Measurements from ENCODE around the gene MXRA8. TPM values are rescaled to one million over a fixed set of nuclear protein-coding genes. Genes with fewer than 3 reads are reported as not detected.

The MXRA8 gene
- total and polyA plus RNA-seq, 3 experiments from 2014 or later: 0.26 to 0.61 (median 0.29) TPM

- no peaks in the 10 kb centered on the region for H3K27me3 ChIP-seq (ENCODE audit: insufficient read depth, low read length, poor library complexity, severe bottlenecking)
- peaks cover 15 to 38% (median 17%) of the 10 kb centered on the region in 3 donors for H3K4me1 Mint-ChIP-seq
- POLR2A ChIA-PET: interaction anchor here (0.9 to 1.0 kb wide), 2 partner anchors 14 to 32 kb away, joined by 3 read pairs; partner anchors contain the start of gene UBE2J2
- no peaks in the 10 kb centered on the region for H3K27me3 Mint-ChIP-seq
- peak overlapping the region in 7 of 8 donors; percentile 73 to 94 (median 85) for H3K27ac Mint-ChIP-seq
- H3K9me3 ChIP-seq (ENCODE audit: low read length): no peaks in the 10 kb centered on the region
- peaks cover 0 to 5% (median 0%) of the 10 kb centered on the region in 3 donors for H3K36me3 Mint-ChIP-seq
- H3K4me3 Mint-ChIP-seq: peak overlapping the region; percentile 84 to 93 (median 87)
- CTCF ChIA-PET: interaction anchor here (1.0 to 1.9 kb wide), 7 partner anchors 9 to 200 kb away, joined by 3 to 12 read pairs (median 6); partner anchors contain the start of gene AURKAIP1
- peak overlapping the region; percentile 72 for H3K27ac ChIP-seq (ENCODE audit: low read depth, low read length)
- H3K9me3 Mint-ChIP-seq: no peaks in the 10 kb centered on the region
- H3K4me3 ChIP-seq (ENCODE audit: low read length): peak overlapping the region; percentile 62
- peak; percentile 63 to 87 (median 66) for DNase-seq
- peaks cover 39% of the 10 kb centered on the region for H3K4me1 ChIP-seq (ENCODE audit: insufficient read depth, low read length)
- no peaks in the 10 kb centered on the region for H3K36me3 ChIP-seq (ENCODE audit: insufficient read depth, low read length)
These were observed 52.9 kb downstream of the MXRA8 start for GRCh38 chr1:1305300-1306069.

GRCh38 chr1:1304331-1305299, 53.7 kb downstream of the MXRA8 start:
- ChIA-PET CTCF (interaction anchor here (1.0 to 1.9 kb wide), 7 partner anchors 10 to 201 kb away, joined by 3 to 12 read pairs (median 6); partner anchors contain the start of gene AURKAIP1), POLR2A (interaction anchor here (0.9 to 1.0 kb wide), 2 partner anchors 13 to 31 kb away, joined by 3 read pairs; partner anchors contain the start of gene UBE2J2)
- Histone ChIP-seq H3K4me3 (ENCODE audit: low read length) (peak overlapping the region; percentile 56), H3K4me1 (ENCODE audit: insufficient read depth, low read length) (peaks cover 37% of the 10 kb centered on the region), H3K9me3 (ENCODE audit: low read length) (no peaks in the 10 kb centered on the region), H3K36me3 (ENCODE audit: insufficient read depth, low read length) (no peaks in the 10 kb centered on the region), H3K27ac (ENCODE audit: low read depth, low read length) (peak overlapping the region; percentile 72), H3K27me3 (ENCODE audit: insufficient read depth, low read length, poor library complexity, severe bottlenecking) (no peaks in the 10 kb centered on the region)
- peaks cover 15 to 31% (median 22%) of the 10 kb centered on the region in 3 donors for H3K4me1 Mint-ChIP-seq
- H3K4me3 Mint-ChIP-seq: peak overlapping the region in 6 of 7 donors; percentile 47 to 93 (median 86)
- H3K9me3 Mint-ChIP-seq: no peaks in the 10 kb centered on the region
- H3K36me3 Mint-ChIP-seq: peaks cover 0 to 4% (median 0%) of the 10 kb centered on the region in 3 donors
- DNase-seq: no peak
- H3K27ac Mint-ChIP-seq: peak overlapping the region in 3 of 8 donors; percentile 80 to 94 (median 85)
- H3K27me3 Mint-ChIP-seq: no peaks in the 10 kb centered on the region

- CTCF ChIA-PET: no interaction called here
- Histone ChIP-seq H3K4me3 (ENCODE audit: low read length) (no peak overlapping the region), H3K9me3 (ENCODE audit: low read length) (no peaks in the 10 kb centered on the region), H3K4me1 (ENCODE audit: insufficient read depth, low read length) (peaks cover 31% of the 10 kb centered on the region), H3K27ac (ENCODE audit: low read depth, low read length) (no peak overlapping the region), H3K36me3 (ENCODE audit: insufficient read depth, low read length) (no peaks in the 10 kb centered on the region), H3K27me3 (ENCODE audit: insufficient read depth, low read length, poor library complexity, severe bottlenecking) (no peaks in the 10 kb centered on the region)
- H3K36me3 Mint-ChIP-seq: peaks cover 0 to 4% (median 0%) of the 10 kb centered on the region in 3 donors
- peaks cover 15 to 26% (median 22%) of the 10 kb centered on the region in 3 donors for H3K4me1 Mint-ChIP-seq
- POLR2A ChIA-PET: no interaction called here
- H3K4me3 Mint-ChIP-seq: no peak overlapping the region
- no peak for DNase-seq
- H3K27ac Mint-ChIP-seq: peak overlapping the region in 1 of 8 donors; percentile 32
- H3K9me3 Mint-ChIP-seq: no peaks in the 10 kb centered on the region
- no peaks in the 10 kb centered on the region for H3K27me3 Mint-ChIP-seq
These were observed 54.6 kb downstream of the MXRA8 start for GRCh38 chr1:1303736-1304135.

- Mint-ChIP-seq H3K27me3 (no peaks in the 10 kb centered on the region), H3K9me3 (no peaks in the 10 kb centered on the region), H3K27ac (no peak overlapping the region), H3K36me3 (no peaks in the 10 kb centered on the region), H3K4me3 (peak overlapping the region in 1 of 7 donors; percentile 40), H3K4me1 (peaks cover 15 to 26% (median 22%) of the 10 kb centered on the region in 3 donors)
- H3K27ac ChIP-seq (ENCODE audit: low read depth, low read length): no peak overlapping the region
- no peak overlapping the region for H3K4me3 ChIP-seq (ENCODE audit: low read length)
- H3K27me3 ChIP-seq (ENCODE audit: insufficient read depth, low read length, poor library complexity, severe bottlenecking): no peaks in the 10 kb centered on the region
- no peaks in the 10 kb centered on the region for H3K36me3 ChIP-seq (ENCODE audit: insufficient read depth, low read length)
- ChIA-PET POLR2A (no interaction called here), CTCF (interaction anchor here (0.8 kb wide), 1 partner anchor 16 kb away, joined by 3 read pairs; no protein-coding TSS in a partner anchor)
- no peak for DNase-seq
- no peaks in the 10 kb centered on the region for H3K9me3 ChIP-seq (ENCODE audit: low read length)
- H3K4me1 ChIP-seq (ENCODE audit: insufficient read depth, low read length): peaks cover 31% of the 10 kb centered on the region
These were observed 55.3 kb downstream of the MXRA8 start for GRCh38 chr1:1302951-1303509.

Other genes with a start within 250 kb of the MXRA8 start
- gene C1orf159, start 242.5 kb downstream of the MXRA8 start, total RNA-seq: 10 to 100 TPM; 18.7 to 20.8 TPM
- gene C1orf159, start 242.5 kb downstream of the MXRA8 start, polyA plus RNA-seq: 7.9 TPM
- not detected for gene TTLL10, start 184.7 kb downstream of the MXRA8 start, total RNA-seq
- not detected for gene TTLL10, start 184.7 kb downstream of the MXRA8 start, polyA plus RNA-seq
- gene TNFRSF18, start 152.0 kb downstream of the MXRA8 start, total RNA-seq: 10 to 100 TPM; 91.0 to 97.1 TPM
- 2.0 TPM for gene TNFRSF18, start 152.0 kb downstream of the MXRA8 start, polyA plus RNA-seq
- gene TNFRSF4, start 144.4 kb downstream of the MXRA8 start, total RNA-seq: 100 to 1,000 TPM; 180 to 193 TPM
- gene TNFRSF4, start 144.4 kb downstream of the MXRA8 start, polyA plus RNA-seq: 1.9 TPM
- gene SDF4, start 126.6 kb downstream of the MXRA8 start, total RNA-seq: 100 to 1,000 TPM; 158 to 169 TPM
- 108 TPM for gene SDF4, start 126.6 kb downstream of the MXRA8 start, polyA plus RNA-seq
- 10 to 100 TPM; 23.7 to 24.1 TPM for gene B3GALT6, start 126.3 kb downstream of the MXRA8 start, total RNA-seq
- gene B3GALT6, start 126.3 kb downstream of the MXRA8 start, polyA plus RNA-seq: 16.4 TPM
- 1 to 10 TPM in 1 of 2 experiments, under 1 TPM in 1; 0.51 to 1.1 TPM for gene C1QTNF12, start 111.8 kb downstream of the MXRA8 start, total RNA-seq
- gene C1QTNF12, start 111.8 kb downstream of the MXRA8 start, polyA plus RNA-seq: not detected
- gene UBE2J2, start 84.7 kb downstream of the MXRA8 start, total RNA-seq: 10 to 100 TPM; 76.7 to 79.3 TPM
- 79.7 TPM for gene UBE2J2, start 84.7 kb downstream of the MXRA8 start, polyA plus RNA-seq
- gene SCNN1D, start 78.1 kb downstream of the MXRA8 start, total RNA-seq: 1 to 10 TPM; 2.9 to 5.0 TPM
- 0.09 TPM for gene SCNN1D, start 78.1 kb downstream of the MXRA8 start, polyA plus RNA-seq
- gene ACAP3, start 50.6 kb downstream of the MXRA8 start, total RNA-seq: 10 to 100 TPM; 36.4 to 38.8 TPM
- 6.9 TPM for gene ACAP3, start 50.6 kb downstream of the MXRA8 start, polyA plus RNA-seq
- 10 to 100 TPM; 32.9 to 34.3 TPM for gene PUSL1, start 50.0 kb downstream of the MXRA8 start, total RNA-seq
- gene PUSL1, start 50.0 kb downstream of the MXRA8 start, polyA plus RNA-seq: 22.0 TPM
- gene INTS11, start 33.9 kb downstream of the MXRA8 start, total RNA-seq: 100 to 1,000 TPM; 117 to 118 TPM
- gene INTS11, start 33.9 kb downstream of the MXRA8 start, polyA plus RNA-seq: 70.5 TPM
- gene CPTP, start 33.8 kb downstream of the MXRA8 start, total RNA-seq: 10 to 100 TPM; 17.6 to 18.3 TPM
- 23.6 TPM for gene CPTP, start 33.8 kb downstream of the MXRA8 start, polyA plus RNA-seq
- under 1 TPM; 0.53 to 0.62 TPM for gene TAS1R3, start 27.3 kb downstream of the MXRA8 start, total RNA-seq
- gene TAS1R3, start 27.3 kb downstream of the MXRA8 start, polyA plus RNA-seq: 0.28 TPM
- 10 to 100 TPM; 39.7 to 41.1 TPM for gene DVL1, start 9.1 kb downstream of the MXRA8 start, total RNA-seq
- 1.6 TPM for gene DVL1, start 9.1 kb downstream of the MXRA8 start, polyA plus RNA-seq
- gene AURKAIP1, start 16.7 kb upstream of the MXRA8 start, total RNA-seq: 100 to 1,000 TPM; 159 to 169 TPM
- 157 TPM for gene AURKAIP1, start 16.7 kb upstream of the MXRA8 start, polyA plus RNA-seq
- 100 to 1,000 TPM; 119 to 124 TPM for gene CCNL2, start 40.8 kb upstream of the MXRA8 start, total RNA-seq
- gene CCNL2, start 40.8 kb upstream of the MXRA8 start, polyA plus RNA-seq: 29.0 TPM
- 100 to 1,000 TPM; 206 to 208 TPM for gene MRPL20, start 48.7 kb upstream of the MXRA8 start, total RNA-seq
- 198 TPM for gene MRPL20, start 48.7 kb upstream of the MXRA8 start, polyA plus RNA-seq
- not detected for gene ANKRD65, start 62.7 kb upstream of the MXRA8 start, total RNA-seq
- gene ANKRD65, start 62.7 kb upstream of the MXRA8 start, polyA plus RNA-seq: not detected
- under 1 TPM in 1 of 2 experiments, not detected in 1; 0.31 TPM for gene VWA1, start 77.1 kb upstream of the MXRA8 start, total RNA-seq
- gene VWA1, start 77.1 kb upstream of the MXRA8 start, polyA plus RNA-seq: not detected
- gene ATAD3C, start 91.1 kb upstream of the MXRA8 start, total RNA-seq: 1 to 10 TPM in 1 of 2 experiments, under 1 TPM in 1; 0.53 to 1.9 TPM
- gene ATAD3C, start 91.1 kb upstream of the MXRA8 start, polyA plus RNA-seq: 4.3 TPM
- gene ATAD3B, start 113.2 kb upstream of the MXRA8 start, total RNA-seq: 10 to 100 TPM; 81.6 to 86.6 TPM
- 7.9 TPM for gene ATAD3B, start 113.2 kb upstream of the MXRA8 start, polyA plus RNA-seq
- gene ATAD3A, start 153.6 kb upstream of the MXRA8 start, total RNA-seq: 10 to 100 TPM; 97.4 to 98.7 TPM
- gene ATAD3A, start 153.6 kb upstream of the MXRA8 start, polyA plus RNA-seq: 16.0 TPM
- gene TMEM240, start 182.1 kb upstream of the MXRA8 start, total RNA-seq: under 1 TPM; 0.33 to 0.59 TPM
- gene TMEM240, start 182.1 kb upstream of the MXRA8 start, polyA plus RNA-seq: not detected
- 100 to 1,000 TPM; 123 to 128 TPM for gene SSU72, start 216.3 kb upstream of the MXRA8 start, total RNA-seq
- gene SSU72, start 216.3 kb upstream of the MXRA8 start, polyA plus RNA-seq: 231 TPM
- gene FNDC10, start 241.6 kb upstream of the MXRA8 start, total RNA-seq: 1 to 10 TPM; 2.9 to 3.1 TPM
- gene FNDC10, start 241.6 kb upstream of the MXRA8 start, polyA plus RNA-seq: 1.1 TPM

Data from CD8-positive, alpha-beta memory T cell (primary cell).